ENCODE measurements around the gene PRPF19. TPM values are rescaled to one million over a fixed set of nuclear protein-coding genes. Genes with fewer than 3 reads are reported as not detected.

PRPF19 gene
- total RNA-seq, 2 donors from 2014 or later, result 147 to 181 TPM

- TF ChIP-seq POLR2AphosphoS5 (IDR thresholded peaks at IDR 0.05) (no peak), CTCF (IDR thresholded peaks at IDR 0.05) (no peak), POLR2A (IDR thresholded peaks at IDR 0.05) (no peak)
- no peak overlapping the region for H3K4me3 ChIP-seq
- intact Hi-C loops (cut with DNase I), result no loop called here
- 83% methylated on average over 10 of the region's 10 CpGs for WGBS
- H3K4me1 ChIP-seq (replicated peaks), result peaks cover 11% of the 10 kb centered on the region
- no peaks in the 10 kb centered on the region for H3K36me3 ChIP-seq
- H3K9me3 ChIP-seq, result no peaks in the 10 kb centered on the region
- DNase-seq (ENCODE audit: low spot score), result no peak
- peak overlapping the region in 1 of 2 donors; percentile 81 for H3K27ac ChIP-seq
- H3K27me3 ChIP-seq (replicated peaks; ENCODE audit: insufficient read depth), result no peaks in the 10 kb centered on the region
Observed at GRCh38 chr11:60867871-60868681, 38.3 kb downstream of the PRPF19 start.

- Histone ChIP-seq H3K27ac (peak within 1 kb of the TSS; percentile 22 to 81), H3K4me1 (replicated peaks) (peaks cover 11% of the 10 kb centered on the region), H3K36me3 (no peaks in the 10 kb centered on the region), H3K4me3 (no peak within 1 kb of the TSS), H3K9me3 (no peaks in the 10 kb centered on the region), H3K27me3 (replicated peaks; ENCODE audit: insufficient read depth) (no peaks in the 10 kb centered on the region)
- peak; percentile 40 for TF ChIP-seq POLR2AphosphoS5 (IDR thresholded peaks at IDR 0.05)
- no peak for TF ChIP-seq POLR2A (IDR thresholded peaks at IDR 0.05)
- intact Hi-C loops (cut with DNase I), result no loop called here
- DNase-seq (ENCODE audit: low spot score), result peak; percentile 34
- 65% methylated on average over 12 of the region's 13 CpGs for WGBS
Observed at GRCh38 chr11:60866911-60867870, 39.2 kb downstream of the PRPF19 start, which contains the start of gene ZP1. Gene ZP1, plus strand, starts transcription at chr11:60867542. Its CDS starts 20 bp downstream, at chr11:60867562.

DNA sequence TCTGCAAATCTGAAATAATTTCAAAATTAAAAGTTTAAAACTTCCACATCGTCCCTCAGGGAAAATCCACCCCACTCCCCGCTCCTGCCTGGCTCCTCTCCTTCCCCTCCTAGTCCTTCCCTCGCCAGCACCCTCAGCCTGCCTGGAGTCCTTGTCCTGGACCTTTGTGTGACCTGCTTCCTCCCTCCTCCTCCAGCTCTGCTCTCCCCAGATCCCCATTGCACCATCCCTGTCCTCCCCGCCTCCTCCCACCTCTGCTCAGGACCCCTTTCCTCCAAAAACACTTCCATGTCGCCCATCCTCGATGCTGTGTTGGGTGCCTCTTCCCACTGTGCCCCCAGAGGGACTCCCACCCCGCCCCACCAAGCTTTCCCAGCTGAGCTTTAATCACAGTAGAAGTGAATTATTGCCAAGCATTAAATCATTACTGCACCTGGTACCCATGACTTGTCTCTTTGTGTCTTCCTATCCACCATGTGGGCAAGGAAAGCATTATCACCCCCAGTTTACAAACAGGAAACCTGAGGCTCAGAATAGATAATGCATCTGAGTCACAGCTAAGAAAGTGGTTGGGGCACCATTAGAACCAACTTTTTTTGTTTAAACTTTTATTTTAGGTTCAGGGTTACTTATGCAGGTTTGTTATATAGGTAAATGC is 41.4 kb downstream of the PRPF19 start:
- H3K27me3 ChIP-seq (replicated peaks; ENCODE audit: insufficient read depth), result no peaks in the 10 kb centered on the region
- no peaks in the 10 kb centered on the region for H3K36me3 ChIP-seq
- H3K4me3 ChIP-seq, result no peak overlapping the region
- intact Hi-C loops (cut with DNase I), result no loop called here
- no peak for TF ChIP-seq POLR2AphosphoS5 (IDR thresholded peaks at IDR 0.05)
- TF ChIP-seq POLR2A (IDR thresholded peaks at IDR 0.05), result no peak
- no peak for TF ChIP-seq CTCF (IDR thresholded peaks at IDR 0.05)
- H3K27ac ChIP-seq, result no peak overlapping the region
- H3K4me1 ChIP-seq (replicated peaks), result peaks cover 11% of the 10 kb centered on the region
- no peak for DNase-seq (ENCODE audit: low spot score)
- no peaks in the 10 kb centered on the region for H3K9me3 ChIP-seq
- 86% methylated on average over 7 of the region's 7 CpGs for WGBS

- intact Hi-C loops (cut with DNase I), result no loop called here
- TF ChIP-seq POLR2AphosphoS5 (IDR thresholded peaks at IDR 0.05), result no peak
- TF ChIP-seq POLR2A (IDR thresholded peaks at IDR 0.05), result no peak
- no peak for TF ChIP-seq CTCF (IDR thresholded peaks at IDR 0.05)
- DNase-seq (ENCODE audit: low spot score), result no peak
- Histone ChIP-seq H3K9me3 (no peaks in the 10 kb centered on the region), H3K27ac (no peak overlapping the region), H3K4me1 (replicated peaks) (peaks cover 11% of the 10 kb centered on the region), H3K27me3 (replicated peaks; ENCODE audit: insufficient read depth) (no peaks in the 10 kb centered on the region), H3K36me3 (no peaks in the 10 kb centered on the region), H3K4me3 (no peak overlapping the region)
- WGBS, result 60% methylated on average over 16 of the region's 16 CpGs
Observed at GRCh38 chr11:60863550-60864521, 42.5 kb downstream of the PRPF19 start.
